GM12874 (cell line): Measurements from ENCODE around the gene ITGB5.

Experiments used
- CTCF ChIP-seq: IDR thresholded peaks from 2 replicates; pipeline ENCODE4 v1.5.1; 2011; ENCODE audit warnings: low read depth, mild to moderate bottlenecking, control low read depth, low read length, moderate library complexity; ENCODE audit not compliant: insufficient read depth

ITGB5 gene

GRCh38 chr3:124767691-124768090 is 119.5 kb downstream of the ITGB5 start:
- TF ChIP-seq CTCF = no peak

- no peak for TF ChIP-seq CTCF
Observed at GRCh38 chr3:124767264-124767663, 119.9 kb downstream of the ITGB5 start.

GRCh38 chr3:124766113-124767095 is 120.8 kb downstream of the ITGB5 start:
- no peak for TF ChIP-seq CTCF

GRCh38 chr3:124765197-124765840 is 121.8 kb downstream of the ITGB5 start:
- TF ChIP-seq CTCF = no peak

- no peak for TF ChIP-seq CTCF
Observed at GRCh38 chr3:124764746-124765145, 122.4 kb downstream of the ITGB5 start.

- no peak for TF ChIP-seq CTCF
Observed at GRCh38 chr3:124763644-124764358, 123.4 kb downstream of the ITGB5 start.

- TF ChIP-seq CTCF = no peak
Observed at GRCh38 chr3:124763206-124763605, 124.0 kb downstream of the ITGB5 start.
